ENCODE results near the gene LMBRD2. TPM values are rescaled to one million over a fixed set of nuclear protein-coding genes. Genes with fewer than 3 reads are reported as not detected.

LMBRD2 gene
- total RNA-seq, 1 donor from 2014 or later: 12.1 TPM

- peaks cover 15% of the 10 kb centered on the region for H3K4me1 ChIP-seq
- DNase-seq: no peak
- H3K27me3 ChIP-seq (ENCODE audit: low read depth): no peaks in the 10 kb centered on the region
- H3K36me3 ChIP-seq: peaks cover 50% of the 10 kb centered on the region
- intact Hi-C loops (cut with micrococcal nuclease): no loop called here
- no peak overlapping the region for H3K27ac ChIP-seq (replicated peaks)
- no peak for TF ChIP-seq CTCF (IDR thresholded peaks at IDR 0.05; ENCODE audit: borderline replicate concordance)
- peaks cover 13% of the 10 kb centered on the region for H3K9me3 ChIP-seq (replicated peaks)
- H3K4me3 ChIP-seq: no peak overlapping the region
Observed at GRCh38 chr5:36128795-36129194, 22.9 kb downstream of the LMBRD2 start.

- no peak overlapping the region for H3K4me3 ChIP-seq
- peaks cover 48% of the 10 kb centered on the region for H3K36me3 ChIP-seq
- intact Hi-C loops (cut with micrococcal nuclease): no loop called here
- peaks cover 15% of the 10 kb centered on the region for H3K4me1 ChIP-seq
- DNase-seq: no peak
- TF ChIP-seq CTCF (IDR thresholded peaks at IDR 0.05; ENCODE audit: borderline replicate concordance): no peak
- H3K27ac ChIP-seq (replicated peaks): no peak overlapping the region
- peaks cover 13% of the 10 kb centered on the region for H3K9me3 ChIP-seq (replicated peaks)
- no peaks in the 10 kb centered on the region for H3K27me3 ChIP-seq (ENCODE audit: low read depth)
Observed at GRCh38 chr5:36125868-36126267, 25.8 kb downstream of the LMBRD2 start.

GRCh38 chr5:36111238-36111637 is 40.4 kb downstream of the LMBRD2 start:
- Histone ChIP-seq H3K27me3 (ENCODE audit: low read depth) (no peaks in the 10 kb centered on the region), H3K36me3 (peaks cover 84% of the 10 kb centered on the region), H3K4me3 (no peak overlapping the region), H3K27ac (replicated peaks) (no peak overlapping the region), H3K9me3 (replicated peaks) (no peaks in the 10 kb centered on the region), H3K4me1 (no peaks in the 10 kb centered on the region)
- no peak for TF ChIP-seq CTCF (IDR thresholded peaks at IDR 0.05; ENCODE audit: borderline replicate concordance)
- intact Hi-C loops (cut with micrococcal nuclease): no loop called here
- no peak for DNase-seq

GRCh38 chr5:36108758-36109460 is 42.8 kb downstream of the LMBRD2 start:
- no peak for DNase-seq
- Histone ChIP-seq H3K27me3 (ENCODE audit: low read depth) (no peaks in the 10 kb centered on the region), H3K27ac (replicated peaks) (no peak overlapping the region), H3K9me3 (replicated peaks) (no peaks in the 10 kb centered on the region), H3K4me3 (no peak overlapping the region), H3K36me3 (peaks cover 85% of the 10 kb centered on the region), H3K4me1 (no peaks in the 10 kb centered on the region)
- TF ChIP-seq CTCF (IDR thresholded peaks at IDR 0.05; ENCODE audit: borderline replicate concordance): no peak
- intact Hi-C loops (cut with micrococcal nuclease): no loop called here

- Histone ChIP-seq H3K27me3 (ENCODE audit: low read depth) (no peaks in the 10 kb centered on the region), H3K9me3 (replicated peaks) (no peaks in the 10 kb centered on the region), H3K4me3 (no peak overlapping the region), H3K27ac (replicated peaks) (no peak overlapping the region), H3K4me1 (no peaks in the 10 kb centered on the region), H3K36me3 (peaks cover 85% of the 10 kb centered on the region)
- intact Hi-C loops (cut with micrococcal nuclease): no loop called here
- DNase-seq: no peak
- TF ChIP-seq CTCF (IDR thresholded peaks at IDR 0.05; ENCODE audit: borderline replicate concordance): no peak
Observed at GRCh38 chr5:36105819-36106218, 45.9 kb downstream of the LMBRD2 start.
